Endothelial cell of umbilical vein (primary cell): ENCODE measurements around the gene RHEBL1. TPM values are rescaled to one million over a fixed set of nuclear protein-coding genes. Genes with fewer than 3 reads are reported as not detected.

ENCODE experiments used
- BruUV-seq: library from RNA; stranded (reverse); fragments of 400-500 nt; replicated peaks from 2 replicates; lab custom pipeline; 2021; lab: Mats Ljungman, UMichigan
- CTCF ChIA-PET: fragments of 300-600, 350-600 bp; sonication (Branson Sonifier 250); formaldehyde crosslinking; loops from one replicate; lab custom pipeline; 2021; ENCODE audit warnings: antibody characterized with exemption, inconsistent platforms; lab: Charles Lee
- POLR2A ChIA-PET: fragments of 300-600, 350-600 bp; sonication (Branson Sonifier 250); formaldehyde crosslinking; loops from one replicate; lab custom pipeline; 2021; ENCODE audit warnings: antibody characterized with exemption, inconsistent platforms; lab: Charles Lee
- DNase-seq: peaks from one replicate; pipeline ENCODE4 v3.0.0-alpha.2; 2011; ENCODE audit warnings: low read depth, low spot score
- FAIRE-seq: peaks from 2 replicates; lab custom pipeline; 2011; peaks lifted over from hg19 to GRCh38; lab: Jason Lieb, UNC
- H2AFZ ChIP-seq: 2 replicates; pipeline ENCODE4 v1.6.0; 2012; ENCODE audit warnings: low read depth, low read length, control low read depth, inconsistent platforms
- H3K27ac ChIP-seq: 2 replicates; pipeline ENCODE4 v1.5.1; 2011; ENCODE audit warnings: low read depth, mild to moderate bottlenecking, control low read depth, low read length, moderate library complexity; ENCODE audit not compliant: insufficient read depth
- H3K27me3 ChIP-seq, 2 experiments: 2 replicates each; pipeline versions ENCODE4 v1.6.0 to v1.6.1; 2011; ENCODE audit warnings: low read length in 2 of 2, mixed read lengths in 1 of 2; ENCODE audit not compliant: control insufficient read depth in 2 of 2, insufficient read depth in 2 of 2
- H3K36me3 ChIP-seq, 2 experiments: 2 replicates in 1 of 2; 3 replicates in 1 of 2; pipeline ENCODE4 v1.5.1; 2011; ENCODE audit warnings: low read length in 2 of 2, mild to moderate bottlenecking in 1 of 2, moderate library complexity in 1 of 2; ENCODE audit not compliant: control insufficient read depth in 2 of 2, insufficient read depth in 2 of 2; ENCODE audit errors: extremely low read depth in 1 of 2
- H3K4me1 ChIP-seq: 3 replicates; pipeline ENCODE4 v1.5.1; 2011; ENCODE audit warnings: mild to moderate bottlenecking, low read length; ENCODE audit not compliant: control insufficient read depth, insufficient read depth; ENCODE audit errors: extremely low read depth
- H3K4me2 ChIP-seq: 2 replicates; pipeline ENCODE4 v1.6.1; 2011; ENCODE audit warnings: low read length, control low read depth, mixed read lengths; ENCODE audit not compliant: insufficient read depth
- H3K4me3 ChIP-seq, 3 experiments: fragments of 200-600 bp in 1 of 3; sonication (generic), shearing (Covaris generic) in 1 of 3; replicated peaks in 1 of 3; 2 replicates each; pipeline ENCODE4 v1.5.1; 2011 to 2016; ENCODE audit warnings: control low read depth in 3 of 3, low read length in 3 of 3, mild to moderate bottlenecking in 2 of 3, inconsistent platforms in 1 of 3, low read depth in 1 of 3, moderate library complexity in 1 of 3; ENCODE audit not compliant: insufficient read depth in 1 of 3
- H3K79me2 ChIP-seq: 2 replicates; pipeline ENCODE4 v1.6.0; 2012; ENCODE audit warnings: low read length, inconsistent platforms; ENCODE audit not compliant: control insufficient read depth, insufficient read depth
- H3K9ac ChIP-seq: replicated peaks from 2 replicates; pipeline ENCODE3; 2011; ENCODE audit warnings: low read length, control low read depth; ENCODE audit not compliant: insufficient read depth; ENCODE audit errors: extremely low read depth
- H3K9me1 ChIP-seq: replicated peaks from 3 replicates; pipeline ENCODE4 v1.6.0; 2011; ENCODE audit warnings: mild to moderate bottlenecking, low read length; ENCODE audit not compliant: control insufficient read depth, insufficient read depth; ENCODE audit errors: extremely low read depth
- H3K9me3 ChIP-seq: replicated peaks from 2 replicates; pipeline ENCODE4 v1.5.1; 2012; ENCODE audit warnings: low read length, inconsistent platforms; ENCODE audit not compliant: control insufficient read depth, insufficient read depth
- H4K20me1 ChIP-seq: replicated peaks from 2 replicates; pipeline ENCODE3; 2011; ENCODE audit warnings: mild to moderate bottlenecking, low read length; ENCODE audit not compliant: control insufficient read depth, insufficient read depth; ENCODE audit errors: extremely low read depth
- CTCF ChIP-seq, 2 donors: IDR thresholded peaks; 1 replicate in 1 of 2; 2 replicates in 1 of 2; pipeline ENCODE4 v1.5.1; 2011; ENCODE audit warnings: low read length in 2 of 2, mild to moderate bottlenecking in 2 of 2, moderate library complexity in 2 of 2, control low read depth in 1 of 2, inconsistent platforms in 1 of 2, low read depth in 1 of 2; ENCODE audit not compliant: insufficient read depth in 1 of 2; ENCODE audit errors: extremely low read depth in 1 of 2
- EZH2 ChIP-seq: IDR thresholded peaks from 2 replicates; pipeline ENCODE4 v1.6.1; 2012; ENCODE audit warnings: borderline replicate concordance, low read depth, mild to moderate bottlenecking, moderate library complexity, low read length, inconsistent platforms; ENCODE audit not compliant: severe bottlenecking
- FOS ChIP-seq: IDR thresholded peaks from 2 replicates; pipeline ENCODE4 v1.6.1; 2011; ENCODE audit warnings: mild to moderate bottlenecking, low read length, moderate library complexity, borderline replicate concordance; ENCODE audit not compliant: insufficient read depth
- GATA2 ChIP-seq: IDR thresholded peaks from 2 replicates; pipeline ENCODE4 v1.7.0; 2011; ENCODE audit warnings: low read depth, mild to moderate bottlenecking, moderate library complexity, mixed read lengths, low read length; ENCODE audit not compliant: insufficient read length, insufficient read depth
- JUN ChIP-seq: IDR thresholded peaks from 2 replicates; pipeline ENCODE4 v1.6.1; 2011; ENCODE audit warnings: borderline replicate concordance, low read depth; ENCODE audit not compliant: insufficient read length, insufficient read depth
- MAX ChIP-seq: IDR thresholded peaks from 2 replicates; pipeline ENCODE4 v1.6.1; 2011; ENCODE audit not compliant: insufficient read depth, insufficient read length
- MYC ChIP-seq: IDR thresholded peaks from one replicate; pipeline ENCODE4 v1.6.1; 2011; ENCODE audit warnings: mild to moderate bottlenecking, low read depth, low read length
- POLR2A ChIP-seq: IDR thresholded peaks from 2 replicates; pipeline ENCODE4 v1.6.1; 2012; ENCODE audit warnings: low read depth, mild to moderate bottlenecking, control low read depth, low read length
- POLR2AphosphoS5 ChIP-seq: IDR thresholded peaks from 2 replicates; pipeline ENCODE4 v1.6.1; 2012; ENCODE audit warnings: low read depth, mild to moderate bottlenecking, control low read depth, low read length, moderate library complexity; ENCODE audit not compliant: insufficient read depth
- dilution Hi-C: fragments of 300-500 bp; cut with MboI; formaldehyde crosslinking; loops from one replicate; pipeline ENCODE4 v1.15.0; 2019; ENCODE audit warnings: low sequenced_read_pairs; ENCODE audit not compliant: extremely low pct_ligation_motif_present
- intact Hi-C: fragments of 100-400 bp; cut with micrococcal nuclease; formaldehyde crosslinking; loops from one replicate; pipeline ENCODE4 v1.10.0; 2022
- polyA plus RNA-seq, 4 experiments: library from polyadenylated mRNA; depleted of rRNA in 3 of 4; stranded (reverse) in 3 of 4; unstranded in 1 of 4; fragments of >200 nt; gene quantifications; 2 replicates each; pipeline versions ENCODE4 v1.2.1 to v1.2.3, GENCODE V29; 2011 to 2012; ENCODE audit warnings: missing spikeins in 1 of 4
- total RNA-seq: library from RNA; stranded (reverse); gene quantifications from 2 replicates; pipeline ENCODE4 v1.2.3, GENCODE V29; 2021

Gene RHEBL1
- total and polyA plus RNA-seq, 2 donors (not counting 3 experiments of a cell fraction or from before 2014, with no cell fraction given), result 2.6 to 2.7 TPM

GRCh38 chr12:49041881-49042484 lies 27.8 kb downstream of the RHEBL1 start:
- no peak for FAIRE-seq
- Histone ChIP-seq H3K4me1 (no peaks in the 10 kb centered on the region), H3K9ac (no peak overlapping the region), H3K4me3 (no peak overlapping the region), H4K20me1 (no peaks in the 10 kb centered on the region), H3K36me3 (peaks cover 48 to 89% of the 10 kb centered on the region in 2 experiments), H3K9me1 (no peaks in the 10 kb centered on the region), H3K79me2 (no peaks in the 10 kb centered on the region), H3K27ac (no peak overlapping the region), H3K9me3 (no peaks in the 10 kb centered on the region), H2AFZ (no peak overlapping the region), H3K4me2 (no peak overlapping the region), H3K27me3 (no peaks in the 10 kb centered on the region)
- dilution Hi-C loops (no loop called here), intact Hi-C loops (no loop called here)
- BruUV-seq, result no TSS peak
- no peak for DNase-seq
- TF ChIP-seq POLR2A (no peak), EZH2 (no peak), GATA2 (no peak), FOS (no peak), POLR2AphosphoS5 (no peak), MYC (no peak), MAX (no peak), CTCF (IDR thresholded peaks at IDR 0.05; ENCODE audit: extremely low read depth in 1 of 2, insufficient read depth in 1 of 2, low read depth in 1 of 2, low read length in 2 of 2) (no peak), JUN (no peak)
- ChIA-PET CTCF (interaction anchor here (1.2 to 1.8 kb wide), 3 partner anchors 16 to 45 kb away, joined by 5 read pairs; no protein-coding TSS in a partner anchor), POLR2A (no interaction called here)
